ENCODE data around the gene SYNGR1. TPM values are rescaled to one million over a fixed set of nuclear protein-coding genes. Genes with fewer than 3 reads are reported as not detected.

The SYNGR1 gene
- total RNA-seq, 1 donor: 3.6 TPM

GRCh38 chr22:39301926-39302325 is 47.9 kb upstream of the SYNGR1 start:
- Histone ChIP-seq H3K4me1 (ENCODE audit: insufficient read depth, low read length) (peaks cover 3% of the 10 kb centered on the region), H3K4me2 (ENCODE audit: insufficient read depth, low read length) (no peak overlapping the region), H4K20me1 (ENCODE audit: insufficient read depth, low read length) (no peaks in the 10 kb centered on the region), H3K27me3 (ENCODE audit: insufficient read depth, low read length) (peaks cover 8% of the 10 kb centered on the region), H3K9me3 (ENCODE audit: low read depth, low read length) (no peaks in the 10 kb centered on the region), H3K4me3 (ENCODE audit: insufficient read depth, low read length) (no peak overlapping the region), H3K79me2 (ENCODE audit: insufficient read depth, low read length) (no peaks in the 10 kb centered on the region), H3K27ac (ENCODE audit: low read depth, low read length) (no peak overlapping the region), H3K36me3 (ENCODE audit: insufficient read depth, low read length) (no peaks in the 10 kb centered on the region), H2AFZ (ENCODE audit: low read length) (no peak overlapping the region)
- TF ChIP-seq CTCF (IDR thresholded peaks at IDR 0.05; ENCODE audit: extremely low read depth, low read depth, low read length): no peak
- peak; percentile 22 for DNase-seq (ENCODE audit: insufficient read length, low spot score, missing footprints)

DNA sequence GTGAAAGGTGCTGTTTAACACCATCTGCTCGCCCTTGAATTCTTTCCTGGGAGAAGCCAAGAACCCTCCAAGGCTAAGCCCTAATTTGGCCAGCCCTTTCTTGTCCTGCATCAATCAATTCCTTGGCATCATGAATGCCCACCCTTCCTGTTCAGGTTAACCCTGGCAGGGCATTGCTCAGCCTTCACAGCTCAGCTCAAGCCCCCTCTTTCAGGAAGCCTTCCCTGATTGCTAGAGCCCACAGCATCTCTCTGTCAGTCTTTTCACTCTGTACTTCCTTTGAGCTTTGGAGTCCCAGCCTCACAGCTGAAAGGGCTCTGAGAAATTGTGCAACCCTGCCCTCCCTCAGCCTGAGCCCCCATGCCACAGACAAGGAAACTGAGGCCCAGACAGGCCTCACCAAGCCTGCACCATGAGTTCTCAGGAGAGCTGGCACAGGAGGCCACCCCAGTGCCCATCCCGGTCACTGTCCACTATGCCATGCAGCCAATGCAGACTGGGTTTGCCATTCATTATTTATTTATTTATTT is 47.3 kb upstream of the SYNGR1 start:
- peaks cover 3% of the 10 kb centered on the region for H3K4me1 ChIP-seq (ENCODE audit: insufficient read depth, low read length)
- no peak overlapping the region for H3K4me2 ChIP-seq (ENCODE audit: insufficient read depth, low read length)
- H3K36me3 ChIP-seq (ENCODE audit: insufficient read depth, low read length): no peaks in the 10 kb centered on the region
- no peak overlapping the region for H3K4me3 ChIP-seq (ENCODE audit: insufficient read depth, low read length)
- no peaks in the 10 kb centered on the region for H3K9me3 ChIP-seq (ENCODE audit: low read depth, low read length)
- H4K20me1 ChIP-seq (ENCODE audit: insufficient read depth, low read length): no peaks in the 10 kb centered on the region
- peaks cover 8% of the 10 kb centered on the region for H3K27me3 ChIP-seq (ENCODE audit: insufficient read depth, low read length)
- H2AFZ ChIP-seq (ENCODE audit: low read length): no peak overlapping the region
- H3K27ac ChIP-seq (ENCODE audit: low read depth, low read length): no peak overlapping the region
- H3K79me2 ChIP-seq (ENCODE audit: insufficient read depth, low read length): no peaks in the 10 kb centered on the region
- peak; percentile 22 for DNase-seq (ENCODE audit: insufficient read length, low spot score, missing footprints)
- no peak for TF ChIP-seq CTCF (IDR thresholded peaks at IDR 0.05; ENCODE audit: extremely low read depth, low read depth, low read length)

GRCh38 chr22:39303358-39303757 is 46.4 kb upstream of the SYNGR1 start:
- Histone ChIP-seq H3K27ac (ENCODE audit: low read depth, low read length) (no peak overlapping the region), H4K20me1 (ENCODE audit: insufficient read depth, low read length) (no peaks in the 10 kb centered on the region), H3K79me2 (ENCODE audit: insufficient read depth, low read length) (no peaks in the 10 kb centered on the region), H3K4me1 (ENCODE audit: insufficient read depth, low read length) (peaks cover 6% of the 10 kb centered on the region), H3K27me3 (ENCODE audit: insufficient read depth, low read length) (peaks cover 8% of the 10 kb centered on the region), H3K36me3 (ENCODE audit: insufficient read depth, low read length) (no peaks in the 10 kb centered on the region), H3K4me3 (ENCODE audit: insufficient read depth, low read length) (no peak overlapping the region), H3K9me3 (ENCODE audit: low read depth, low read length) (no peaks in the 10 kb centered on the region), H2AFZ (ENCODE audit: low read length) (no peak overlapping the region), H3K4me2 (ENCODE audit: insufficient read depth, low read length) (no peak overlapping the region)
- DNase-seq (ENCODE audit: insufficient read length, low spot score, missing footprints): peak; percentile 8
- no peak for TF ChIP-seq CTCF (IDR thresholded peaks at IDR 0.05; ENCODE audit: extremely low read depth, low read depth, low read length)

DNA sequence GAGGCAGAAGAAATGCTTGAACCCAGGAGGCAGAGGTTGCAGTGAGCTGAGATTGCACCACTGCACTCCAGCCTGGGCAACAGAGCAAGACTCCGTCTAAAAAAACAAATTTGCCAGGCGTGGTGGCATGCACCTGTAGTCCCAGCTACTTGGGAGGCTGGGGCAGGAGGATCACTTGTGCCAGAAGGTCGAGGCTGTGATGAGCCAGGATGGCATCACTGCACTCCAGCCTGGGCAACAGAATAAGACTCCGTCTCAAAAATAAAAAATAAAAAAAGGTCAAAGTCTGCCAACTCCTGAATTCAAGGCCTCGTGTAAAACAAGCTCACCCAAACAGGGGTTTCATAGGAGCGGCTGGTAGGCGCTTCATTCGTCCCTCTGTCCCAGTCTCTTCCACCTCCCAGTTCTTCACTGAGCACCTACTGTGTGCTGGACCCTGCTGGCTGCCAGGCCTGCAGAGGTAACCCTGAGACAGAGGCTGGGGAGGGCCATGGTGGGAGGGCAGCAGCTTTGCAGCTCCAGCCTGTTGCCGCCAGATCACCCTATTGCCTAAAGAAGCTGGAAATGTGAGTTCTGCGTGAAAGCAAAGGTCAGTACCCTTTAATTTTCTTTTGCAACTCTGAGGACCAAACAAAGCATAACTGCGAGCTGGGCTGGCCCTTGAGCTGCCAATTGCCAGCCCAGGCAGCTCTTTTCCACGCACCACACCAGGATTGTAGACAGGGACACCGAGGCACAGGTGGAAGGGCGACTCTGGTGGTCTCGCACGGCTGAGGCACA is 45.7 kb upstream of the SYNGR1 start:
- Histone ChIP-seq H3K4me1 (ENCODE audit: insufficient read depth, low read length) (peaks cover 10% of the 10 kb centered on the region), H4K20me1 (ENCODE audit: insufficient read depth, low read length) (no peaks in the 10 kb centered on the region), H3K9me3 (ENCODE audit: low read depth, low read length) (no peaks in the 10 kb centered on the region), H3K36me3 (ENCODE audit: insufficient read depth, low read length) (no peaks in the 10 kb centered on the region), H3K79me2 (ENCODE audit: insufficient read depth, low read length) (no peaks in the 10 kb centered on the region), H3K27me3 (ENCODE audit: insufficient read depth, low read length) (peaks cover 8% of the 10 kb centered on the region), H3K27ac (ENCODE audit: low read depth, low read length) (no peak overlapping the region), H3K4me3 (ENCODE audit: insufficient read depth, low read length) (no peak overlapping the region), H2AFZ (ENCODE audit: low read length) (no peak overlapping the region), H3K4me2 (ENCODE audit: insufficient read depth, low read length) (no peak overlapping the region)
- no peak for TF ChIP-seq CTCF (IDR thresholded peaks at IDR 0.05; ENCODE audit: extremely low read depth, low read depth, low read length)
- DNase-seq (ENCODE audit: insufficient read length, low spot score, missing footprints): peak; percentile 62
